Gastroesophageal sphincter (tissue), 3 donors: ENCODE results near the gene CPNE6.

Source experiments
- CTCF ChIP-seq, 4 experiments: fragments of 200-600 bp in 2 of 4; fragments of 450-650 bp in 2 of 4; sonication (generic) in 1 of 4; IDR thresholded peaks; one replicate each; pipeline ENCODE4 v1.5.1; 2017 to 2019; ENCODE audit warnings: antibody characterized with exemption in 4 of 4, mild to moderate bottlenecking in 2 of 4, moderate library complexity in 2 of 4
- EP300 ChIP-seq: sonication (generic); formaldehyde crosslinking; IDR thresholded peaks from one replicate; pipeline ENCODE4 v1.6.1; 2017; ENCODE audit warnings: antibody characterized with exemption, mild to moderate bottlenecking
- POLR2A ChIP-seq, 2 donors: fragments of 450-650 bp; IDR thresholded peaks; one replicate each; pipeline ENCODE4 v1.6.1; 2017; ENCODE audit warnings: antibody characterized with exemption in 2 of 2, mild to moderate bottlenecking in 2 of 2, moderate library complexity in 1 of 2
- POLR2AphosphoS5 ChIP-seq: sonication (generic); formaldehyde crosslinking; IDR thresholded peaks from one replicate; pipeline ENCODE4 v1.6.1; 2017; ENCODE audit warnings: antibody characterized with exemption

DNA sequence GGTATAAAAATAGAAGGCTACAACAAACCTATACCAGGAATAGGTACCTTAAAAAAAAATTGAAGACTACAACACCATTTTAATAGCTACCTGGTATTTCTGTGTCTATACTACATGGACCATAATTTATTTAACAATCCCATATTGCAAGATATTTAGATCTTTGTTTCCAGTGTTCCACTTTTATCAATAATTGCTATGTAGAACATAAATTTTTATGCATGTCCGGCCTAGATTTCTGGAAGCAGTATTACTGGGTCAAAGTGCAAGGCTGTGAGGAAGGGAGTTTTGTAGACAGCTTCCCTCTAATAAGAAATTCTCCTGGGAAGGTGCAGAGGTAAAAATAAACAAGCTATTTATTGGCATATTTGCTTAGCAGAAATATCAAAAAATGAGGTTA lies 39.2 kb downstream of the CPNE6 start:
- TF ChIP-seq CTCF (IDR thresholded peaks at IDR 0.05) (no peak), POLR2A (IDR thresholded peaks at IDR 0.05) (no peak), POLR2AphosphoS5 (no peak), EP300 (no peak)
